Testis (tissue), 3 donors: ENCODE results near the gene RASSF3. TPM values are rescaled to one million over a fixed set of nuclear protein-coding genes. Genes with fewer than 3 reads are reported as not detected.

Experiments
- DNase-seq: peaks from one replicate; pipeline ENCODE4 v3.0.0-alpha.2; 2019
- H3K27ac ChIP-seq, 2 donors: fragments of 200-600 bp; sonication (generic); one replicate each; pipeline ENCODE4 v1.5.1; 2019
- H3K27me3 ChIP-seq: fragments of 200-600 bp; sonication (generic); one replicate; pipeline ENCODE4 v1.5.1; 2019
- H3K36me3 ChIP-seq: fragments of 200-600 bp; sonication (generic); one replicate; pipeline ENCODE4 v1.5.1; 2017; ENCODE audit warnings: low read depth; ENCODE audit errors: missing control alignments
- H3K4me1 ChIP-seq: fragments of 200-600 bp; sonication (generic); one replicate; pipeline ENCODE4 v1.5.1; 2019
- H3K4me3 ChIP-seq, 2 donors: fragments of 200-600 bp; sonication (generic); one replicate each; pipeline ENCODE4 v1.5.1; 2017 to 2019
- H3K9me3 ChIP-seq: fragments of 200-600 bp; sonication (generic); one replicate; pipeline ENCODE4 v1.5.1; 2017
- CTCF ChIP-seq, 3 experiments: fragments of 450-650 bp in 2 of 3; fragments of 200-600 bp in 1 of 3; sonication (generic) in 1 of 3; IDR thresholded peaks; one replicate each; pipeline ENCODE4 v1.5.1; 2016 to 2019; ENCODE audit warnings: antibody characterized with exemption in 3 of 3, mild to moderate bottlenecking in 2 of 3, moderate library complexity in 1 of 3
- POLR2A ChIP-seq: fragments of 450-650 bp; IDR thresholded peaks from one replicate; pipeline ENCODE4 v1.6.1; 2017; ENCODE audit warnings: antibody characterized with exemption, mild to moderate bottlenecking, moderate library complexity
- WGBS, 2 donors: methylation state at CpG; one replicate each; pipeline ENCODE4 v1.1.5; 2018; 5-methylcytosine and 5-hydroxymethylcytosine counted together
- intact Hi-C: fragments of 100-400 bp; cut with DNase I; formaldehyde crosslinking; loops from one replicate; pipeline ENCODE4 v1.15.1; 2023; ENCODE audit warnings: low total_unique reads
- microRNA counts, 2 donors: library from miRNA; unstranded; fragments of <30 nt; microRNA quantifications; one replicate each; lab custom pipeline; 2016
- microRNA-seq, 2 donors: library from miRNA; unstranded; fragments of <30 nt; microRNA quantifications; one replicate each; pipeline ENCODE4, GENCODE V29; 2016; ENCODE audit warnings: borderline number of aligned reads in 2 of 2, borderline replicate concordance in 1 of 2
- polyA plus RNA-seq: library from polyadenylated mRNA; stranded (reverse); fragments of 350-450 nt; fragmentation: Illumina TruSeq; extraction: RNeasy Lipid Tissue Mini Kit (QIAGEN cat#74804); gene quantifications from one replicate; pipeline ENCODE4 v1.2.3, GENCODE V29; 2014; ENCODE audit warnings: low read depth, low replicate concordance; ENCODE audit not compliant: insufficient read depth
- small RNA-seq, 2 donors: library from RNA; depleted of rRNA; stranded (forward); fragments of <200 nt; gene quantifications; one replicate each; pipeline ENCODE3, GENCODE V24; 2016
- total RNA-seq, 2 donors: library from RNA; depleted of rRNA; stranded (reverse); fragments of >200 nt; gene quantifications; one replicate each; pipeline ENCODE4 v1.2.3, GENCODE V29; 2016

The RASSF3 gene
- total and polyA plus RNA-seq, 3 donors from 2014 or later = 20.3 to 27.5 (median 26.4) TPM

- no peak overlapping the region for H3K4me3 ChIP-seq
- WGBS, 2 donors = 93 to 98% methylated on average over 7 of the region's 7 CpGs
- H3K27me3 ChIP-seq = no peaks in the 10 kb centered on the region
- intact Hi-C loops = no loop called here
- H3K36me3 ChIP-seq = no peaks in the 10 kb centered on the region
- no peaks in the 10 kb centered on the region for H3K9me3 ChIP-seq
- DNase-seq = no peak
- TF ChIP-seq POLR2A = no peak
- no peak for TF ChIP-seq CTCF (IDR thresholded peaks at IDR 0.05)
- no peak overlapping the region for H3K27ac ChIP-seq
- no peaks in the 10 kb centered on the region for H3K4me1 ChIP-seq
Measured at GRCh38 chr12:64745259-64745807, 135.0 kb downstream of the RASSF3 start.

GRCh38 chr12:64745980-64746379 is 135.7 kb downstream of the RASSF3 start:
- no peak overlapping the region for H3K27ac ChIP-seq
- H3K27me3 ChIP-seq = no peaks in the 10 kb centered on the region
- intact Hi-C loops = no loop called here
- 92 to 97% methylated on average over 2 of the region's 2 CpGs for WGBS, 2 donors
- no peaks in the 10 kb centered on the region for H3K36me3 ChIP-seq
- no peaks in the 10 kb centered on the region for H3K9me3 ChIP-seq
- H3K4me3 ChIP-seq = no peak overlapping the region
- no peaks in the 10 kb centered on the region for H3K4me1 ChIP-seq
- no peak for DNase-seq
- TF ChIP-seq POLR2A (no peak), CTCF (IDR thresholded peaks at IDR 0.05) (no peak)

GRCh38 chr12:64746663-64747062 is 136.4 kb downstream of the RASSF3 start:
- no peaks in the 10 kb centered on the region for H3K27me3 ChIP-seq
- H3K36me3 ChIP-seq = no peaks in the 10 kb centered on the region
- no peak overlapping the region for H3K27ac ChIP-seq
- TF ChIP-seq POLR2A (no peak), CTCF (IDR thresholded peaks at IDR 0.05) (no peak)
- intact Hi-C loops = no loop called here
- H3K4me1 ChIP-seq = no peaks in the 10 kb centered on the region
- 72 to 83% methylated on average over 2 of the region's 2 CpGs for WGBS, 2 donors
- no peaks in the 10 kb centered on the region for H3K9me3 ChIP-seq
- H3K4me3 ChIP-seq = no peak overlapping the region
- no peak for DNase-seq

MicroRNAs encoded within 50 kb of the gene (microRNA counts, 767-probe panel; counts per million panel counts)
- microRNA hsa-miR-548c-3p (lab: Ali Mortazavi, UCI) = 0 to 152 counts per million in 2 donors
- microRNA hsa-miR-548c-5p (lab: Ali Mortazavi, UCI) = 0 to 152 counts per million in 2 donors
- microRNA hsa-miR-548z (lab: Ali Mortazavi, UCI) = 0 to 152 counts per million in 2 donors

Small RNA genes within 50 kb of the gene (microRNA-seq; reads per million reads assigned to microRNA genes)
- gene MIR548C = 0 reads per million in 2 donors
- gene MIR548Z = 0 reads per million in 2 donors

Small RNA genes within 50 kb of the gene (small RNA-seq; reads per million reads assigned to genes)
- 0 reads per million in 2 donors for gene MIR548C
- gene MIR548Z = 0 reads per million in 2 donors
- 0 reads per million in 2 donors for gene RF00137

Other genes with a start within 250 kb of the RASSF3 start
- 10 to 100 TPM in 1 of 2 donors, 1 to 10 TPM in 1; 4.2 to 13.1 TPM for gene C12orf56, start 219.7 kb upstream of the RASSF3 start, total RNA-seq
- 21.8 TPM for gene C12orf56, start 219.7 kb upstream of the RASSF3 start, polyA plus RNA-seq
- gene XPOT, start 206.1 kb upstream of the RASSF3 start, total RNA-seq = 10 to 100 TPM; 43.5 to 46.8 TPM
- 47.5 TPM for gene XPOT, start 206.1 kb upstream of the RASSF3 start, polyA plus RNA-seq
- 10 to 100 TPM; 47.6 to 48.3 TPM for gene TBK1, start 158.4 kb upstream of the RASSF3 start, total RNA-seq
- gene TBK1, start 158.4 kb upstream of the RASSF3 start, polyA plus RNA-seq = 32.0 TPM
- gene GNS, start 148.9 kb downstream of the RASSF3 start, total RNA-seq = 10 to 100 TPM; 52.4 to 87.9 TPM
- gene GNS, start 148.9 kb downstream of the RASSF3 start, polyA plus RNA-seq = 84.2 TPM
- gene TBC1D30, start 214.2 kb downstream of the RASSF3 start, total RNA-seq = 1 to 10 TPM; 8.3 to 8.7 TPM
- gene TBC1D30, start 214.2 kb downstream of the RASSF3 start, polyA plus RNA-seq = 7.0 TPM